Right ventricle myocardium superior (tissue), 1 donor: ENCODE data around the gene ZDHHC21. TPM values are rescaled to one million over a fixed set of nuclear protein-coding genes. Genes with fewer than 3 reads are reported as not detected.
"Not testable (repeated sequence)": the region's sequence is repeated elsewhere in the genome, so short reads cannot be mapped to it uniquely, and the experiment has no call there.

Experiments used
- ATAC-seq: fragments of 200-7000 bp; cut with Tn5 transposase; one replicate; pipeline ENCODE4 v1.9.1; 2020; ENCODE audit warnings: mild to moderate bottlenecking; ENCODE audit not compliant: poor library complexity
- DNase-seq: peaks from one replicate; pipeline ENCODE4 v3.0.0-alpha.2; 2020
- intact Hi-C: fragments of 100-400 bp; cut with DNase I; formaldehyde crosslinking; loops from one replicate; pipeline ENCODE4 v1.11.2; 2022
- total RNA-seq: library from RNA; stranded (reverse); fragmentation: NEBNext Ultra II Directional; extraction: Animal tissue kit (Norgen Biotek cat#: 25700); gene quantifications from one replicate; pipeline ENCODE4 v1.2.1, GENCODE V29; 2021
- donor health status: DM: no; HTN: yes; CAD: no; lungs with severe emphysema.

The ZDHHC21 gene
- total RNA-seq, 1 donor from 2014 or later, result 4.8 TPM

GRCh38 chr9:14690948-14691730, 2.1 kb downstream of the ZDHHC21 start:
- DNase-seq (no peak), ATAC-seq (no peak)
- intact Hi-C loops, result no loop called here

GRCh38 chr9:14687042-14687719, 6.1 kb downstream of the ZDHHC21 start:
- intact Hi-C loops, result no loop called here
- DNase-seq (no peak), ATAC-seq (no peak)

- no peak for DNase-seq
- intact Hi-C loops, result no loop called here
- no peak for ATAC-seq
These were observed 7.1 kb downstream of the ZDHHC21 start for GRCh38 chr9:14686168-14686567.

DNA sequence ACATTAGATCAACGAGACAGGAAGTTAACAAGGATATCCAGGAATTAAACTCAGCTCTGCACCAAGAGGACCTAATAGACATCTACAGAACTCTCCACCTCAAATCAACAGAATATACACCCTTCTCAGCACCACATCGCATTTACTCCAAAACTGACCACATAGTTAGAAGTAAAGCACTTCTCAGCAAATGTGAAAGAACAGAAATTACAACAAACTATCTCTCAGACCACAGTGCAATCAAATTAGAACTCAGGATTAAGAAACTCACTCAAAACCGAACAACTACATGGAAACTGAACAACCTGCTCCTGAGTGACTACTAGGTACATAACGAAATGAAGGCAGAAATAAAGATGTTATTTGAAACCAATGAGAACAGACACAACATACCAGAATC, 10.6 kb downstream of the ZDHHC21 start:
- ATAC-seq, DNase-seq, intact Hi-C loops: not testable (repeated sequence)

GRCh38 chr9:14678776-14679175, 14.5 kb downstream of the ZDHHC21 start:
- no peak for ATAC-seq
- intact Hi-C loops, result no loop called here
- no peak for DNase-seq

- intact Hi-C loops, result no loop called here
- ATAC-seq (no peak), DNase-seq (no peak)
These were observed 15.4 kb downstream of the ZDHHC21 start for GRCh38 chr9:14677872-14678271.

DNA sequence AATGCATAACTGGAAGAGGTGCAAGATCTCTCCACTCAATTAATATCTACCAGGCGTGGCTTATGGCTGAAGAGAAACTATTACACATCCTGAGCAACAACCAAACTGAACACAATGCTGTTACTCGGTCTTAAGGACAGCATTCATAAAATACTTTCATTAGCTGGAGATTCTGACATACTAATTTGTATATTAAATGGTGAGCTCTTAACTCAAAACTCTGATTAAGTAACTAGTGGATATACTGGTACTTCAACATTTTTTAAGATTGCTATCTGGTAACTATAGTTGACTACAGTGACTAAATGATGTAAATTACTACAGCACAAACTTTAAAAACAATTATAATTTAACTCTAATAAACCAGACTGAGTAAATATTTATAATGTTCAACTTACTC, 15.8 kb downstream of the ZDHHC21 start:
- intact Hi-C loops, result no loop called here
- no peak for ATAC-seq
- no peak for DNase-seq

DNA sequence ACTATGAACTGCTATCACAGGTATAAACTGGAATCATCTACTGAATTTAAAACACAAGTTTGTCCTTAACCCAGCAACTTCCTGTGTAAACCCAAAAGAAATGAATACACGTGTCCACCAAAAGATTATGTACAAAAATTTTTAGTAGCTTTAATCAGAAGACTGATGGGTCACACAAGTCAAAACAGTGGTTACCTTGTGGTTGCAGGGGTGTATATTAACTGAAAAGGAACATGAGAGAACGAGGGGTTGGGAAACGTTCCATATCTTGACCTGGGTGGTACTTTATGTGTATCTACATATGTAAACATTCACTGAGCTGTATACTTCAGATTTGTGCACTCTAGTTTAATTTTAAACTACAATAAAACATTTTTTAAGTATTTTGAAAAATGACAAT, 18.6 kb downstream of the ZDHHC21 start:
- ATAC-seq (no peak), DNase-seq (no peak)
- intact Hi-C loops, result no loop called here

GRCh38 chr9:14671377-14671776, 21.9 kb downstream of the ZDHHC21 start:
- intact Hi-C loops, result no loop called here
- no peak for ATAC-seq
- no peak for DNase-seq

- ATAC-seq, result no peak
- intact Hi-C loops, result no loop called here
- no peak for DNase-seq
These were observed 22.5 kb downstream of the ZDHHC21 start for GRCh38 chr9:14670718-14671117.

DNA sequence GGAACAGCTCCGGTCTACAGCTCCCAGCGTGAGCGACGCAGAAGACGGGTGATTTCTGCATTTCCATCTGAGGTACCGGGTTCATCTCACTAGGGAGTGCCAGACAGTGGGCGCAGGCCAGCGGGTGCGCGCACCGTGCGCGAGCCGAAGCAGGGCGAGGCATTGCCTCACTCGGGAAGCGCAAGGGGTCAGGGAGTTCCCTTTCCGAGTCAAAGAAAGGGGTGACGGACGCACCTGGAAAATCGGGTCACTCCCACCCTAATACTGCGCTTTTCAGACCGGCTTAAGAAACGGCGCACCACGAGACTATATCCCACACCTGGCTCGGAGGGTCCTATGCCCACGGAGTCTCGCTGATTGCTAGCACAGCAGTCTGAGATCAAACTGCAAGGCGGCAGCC, 29.2 kb downstream of the ZDHHC21 start:
- intact Hi-C loops, DNase-seq, ATAC-seq: not testable (repeated sequence)

DNA sequence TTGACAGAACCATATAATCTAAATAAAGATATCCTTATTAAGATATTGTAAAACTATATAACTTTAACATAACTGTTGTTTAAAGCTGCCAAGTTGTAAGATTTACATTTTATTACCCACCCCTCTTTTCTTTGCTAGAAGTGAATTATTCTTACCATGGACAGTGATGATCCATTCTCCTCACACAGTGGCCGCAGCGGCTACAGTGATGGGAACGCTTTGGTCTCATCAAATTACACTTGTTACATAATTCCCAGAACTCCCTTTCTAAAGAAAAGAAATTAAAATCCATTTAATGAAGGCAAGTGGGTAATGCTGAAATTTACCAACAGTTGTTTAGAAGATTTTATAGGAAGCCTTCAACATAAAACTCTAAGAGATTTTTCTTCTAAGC, 31.2 kb downstream of the ZDHHC21 start:
- intact Hi-C loops, result no loop called here
- DNase-seq, result no peak
- no peak for ATAC-seq

DNA sequence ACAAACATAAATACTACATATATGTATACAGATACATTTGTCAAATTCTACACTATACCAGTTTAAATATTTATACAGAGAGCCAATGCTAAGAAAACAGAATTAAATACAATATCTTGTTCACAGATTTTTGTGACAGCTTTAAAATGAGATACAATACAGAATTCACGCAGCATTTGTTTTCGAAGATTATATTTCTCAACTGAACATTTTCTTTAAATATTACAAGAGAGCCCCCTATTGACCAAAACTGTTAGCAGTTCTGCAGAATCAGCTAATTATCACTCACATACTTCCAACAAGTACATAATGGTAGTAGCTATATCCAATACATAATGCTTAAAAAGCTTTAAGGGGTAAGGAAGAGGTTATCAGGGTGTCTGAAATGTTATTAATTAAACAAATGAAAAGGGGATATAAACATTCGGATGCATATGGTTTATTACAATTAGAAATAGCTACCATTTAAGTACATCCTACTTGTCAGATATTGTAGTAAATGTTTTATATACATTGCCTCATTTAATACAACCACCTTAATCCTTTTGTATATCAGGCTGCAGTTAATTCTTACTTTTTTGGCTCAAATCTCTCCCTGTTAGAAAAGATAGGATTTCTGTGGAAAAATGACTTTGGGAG, 31.7 kb downstream of the ZDHHC21 start:
- no peak for DNase-seq
- ATAC-seq, result no peak
- intact Hi-C loops, result no loop called here

- ATAC-seq, result no peak
- intact Hi-C loops, result no loop called here
- no peak for DNase-seq
These were observed 32.5 kb downstream of the ZDHHC21 start for GRCh38 chr9:14660721-14661120.

DNA sequence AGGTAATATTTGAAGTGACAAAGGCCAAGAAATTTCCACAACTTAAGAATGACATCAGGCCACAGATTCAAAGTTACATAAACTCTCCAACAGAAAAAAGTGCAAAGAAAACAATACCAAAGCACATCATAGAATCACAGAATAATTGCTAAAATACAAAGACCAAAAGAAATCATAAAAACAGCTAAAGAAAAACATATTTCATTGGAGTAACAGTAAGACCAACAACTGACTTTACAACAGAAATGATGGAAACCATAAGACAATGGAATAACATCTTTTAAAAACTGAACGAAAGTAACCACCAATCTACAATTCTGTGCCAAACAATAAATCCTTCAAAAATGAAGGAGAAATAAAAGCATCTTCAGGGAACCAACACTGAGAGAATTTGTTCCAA, 38.3 kb downstream of the ZDHHC21 start:
- DNase-seq (no peak), ATAC-seq (no peak)
- intact Hi-C loops, result no loop called here

DNA sequence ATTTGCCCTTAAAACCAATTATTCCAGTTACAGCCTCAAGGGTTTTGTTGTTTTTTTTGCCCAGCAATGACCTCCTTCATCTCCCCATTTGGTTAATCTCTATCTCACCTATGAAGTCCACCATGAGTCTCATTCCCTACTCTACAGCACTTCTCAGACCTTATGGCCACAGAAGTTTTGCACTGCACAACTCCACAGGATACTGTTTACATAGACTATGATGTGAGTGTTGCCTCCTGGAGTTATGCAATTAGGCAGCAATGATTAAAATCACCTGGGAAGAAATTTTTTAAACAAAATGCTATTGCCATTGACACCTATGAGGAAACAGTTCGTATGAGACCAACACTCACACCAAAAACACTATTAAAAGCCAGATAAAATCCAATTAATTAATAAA, 39.7 kb downstream of the ZDHHC21 start:
- intact Hi-C loops, result no loop called here
- no peak for ATAC-seq
- DNase-seq, result no peak

- DNase-seq (no peak), ATAC-seq (peak; percentile 61)
- intact Hi-C loops, result no loop called here
These were observed 40.4 kb downstream of the ZDHHC21 start for GRCh38 chr9:14652729-14653377.

DNA sequence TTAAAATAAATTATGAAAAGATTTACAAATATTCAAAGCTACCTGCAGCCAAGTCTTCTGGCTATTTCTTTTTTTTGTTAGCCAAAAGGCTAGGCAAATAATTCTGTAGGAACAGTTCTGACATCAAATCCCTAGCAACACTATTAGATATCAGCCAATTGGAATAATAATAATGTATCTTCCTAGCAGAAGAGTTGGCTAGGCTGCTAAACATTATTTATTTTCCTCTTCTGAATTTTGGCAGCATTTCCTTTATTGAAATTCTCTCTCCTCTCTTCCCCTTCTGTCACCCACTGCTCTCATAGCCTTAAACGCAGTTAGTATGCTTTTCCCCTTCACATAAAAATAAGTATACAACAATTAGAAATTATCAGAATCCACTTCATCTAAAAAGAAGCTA, 42.6 kb downstream of the ZDHHC21 start:
- intact Hi-C loops, result no loop called here
- DNase-seq (no peak), ATAC-seq (no peak)

DNA sequence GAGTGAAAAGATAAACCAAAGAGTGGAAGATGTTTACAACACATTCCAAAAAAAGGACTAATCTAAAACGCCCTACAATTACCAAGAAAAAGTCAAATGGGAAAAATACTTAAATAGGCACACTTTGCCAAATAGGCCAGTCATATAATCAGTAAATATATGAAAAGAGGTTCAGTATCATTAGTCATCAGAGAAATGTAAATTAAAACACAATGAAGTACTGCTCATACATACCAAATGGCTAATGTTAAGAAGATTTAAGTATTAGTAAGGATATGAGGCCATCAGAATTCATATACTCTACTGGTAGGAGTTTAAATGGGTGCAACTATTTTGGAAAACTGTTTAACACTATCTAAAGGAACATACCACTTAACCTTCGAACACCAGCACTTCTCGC, 47.6 kb downstream of the ZDHHC21 start:
- intact Hi-C loops, result no loop called here
- no peak for ATAC-seq
- no peak for DNase-seq

- DNase-seq (no peak), ATAC-seq (no peak)
- intact Hi-C loops, result no loop called here
These were observed 52.3 kb downstream of the ZDHHC21 start for GRCh38 chr9:14640967-14641366.
